HG03460 (cell line): ENCODE measurements around the gene FAM53A.
"Not testable (repeated sequence)": the region's sequence is repeated elsewhere in the genome, so short reads cannot be mapped to it uniquely, and the experiment has no call there.

Experiments used
- ATAC-seq: cut with Tn5 transposase; IDR thresholded peaks from one replicate; pipeline ENCODE4 v1.9.1; 2021; ENCODE audit not compliant: unreplicated experiment

The FAM53A gene

DNA sequence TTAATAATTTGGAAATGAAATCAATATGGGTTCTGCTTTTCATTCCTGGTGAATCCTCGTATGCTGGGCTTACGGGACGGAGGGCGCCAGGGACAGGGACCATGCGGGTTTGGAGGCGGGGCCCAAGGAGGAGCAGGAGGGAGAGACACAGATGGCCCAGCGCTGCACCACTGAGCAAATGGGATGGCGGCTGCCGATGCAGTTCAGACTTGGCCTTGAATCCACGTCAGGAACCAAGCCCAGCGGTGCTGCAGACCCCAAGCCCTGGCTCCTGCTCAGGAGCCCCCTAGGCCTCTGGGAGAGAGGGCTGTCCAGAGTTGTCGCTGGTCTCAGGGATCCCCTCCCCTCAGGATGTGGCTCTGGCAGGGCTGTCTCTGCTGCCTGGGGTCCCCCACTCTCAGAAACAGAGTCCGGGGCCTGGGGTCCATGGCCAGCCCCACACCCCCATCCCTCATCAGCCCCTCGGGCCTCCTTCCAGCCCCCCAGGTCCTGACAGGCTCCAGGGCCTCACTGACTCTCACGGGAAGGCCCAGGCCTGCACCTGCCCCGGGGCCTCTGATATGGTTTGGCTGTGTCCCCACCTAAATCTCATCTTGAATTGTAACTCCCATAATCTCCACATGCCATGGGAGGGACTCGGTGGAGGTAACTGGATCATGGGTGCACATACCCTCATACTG is 75.2 kb downstream of the FAM53A start:
- no peak for ATAC-seq

- no peak for ATAC-seq
Measured at GRCh38 chr4:1608196-1608820, 75.8 kb downstream of the FAM53A start.

DNA sequence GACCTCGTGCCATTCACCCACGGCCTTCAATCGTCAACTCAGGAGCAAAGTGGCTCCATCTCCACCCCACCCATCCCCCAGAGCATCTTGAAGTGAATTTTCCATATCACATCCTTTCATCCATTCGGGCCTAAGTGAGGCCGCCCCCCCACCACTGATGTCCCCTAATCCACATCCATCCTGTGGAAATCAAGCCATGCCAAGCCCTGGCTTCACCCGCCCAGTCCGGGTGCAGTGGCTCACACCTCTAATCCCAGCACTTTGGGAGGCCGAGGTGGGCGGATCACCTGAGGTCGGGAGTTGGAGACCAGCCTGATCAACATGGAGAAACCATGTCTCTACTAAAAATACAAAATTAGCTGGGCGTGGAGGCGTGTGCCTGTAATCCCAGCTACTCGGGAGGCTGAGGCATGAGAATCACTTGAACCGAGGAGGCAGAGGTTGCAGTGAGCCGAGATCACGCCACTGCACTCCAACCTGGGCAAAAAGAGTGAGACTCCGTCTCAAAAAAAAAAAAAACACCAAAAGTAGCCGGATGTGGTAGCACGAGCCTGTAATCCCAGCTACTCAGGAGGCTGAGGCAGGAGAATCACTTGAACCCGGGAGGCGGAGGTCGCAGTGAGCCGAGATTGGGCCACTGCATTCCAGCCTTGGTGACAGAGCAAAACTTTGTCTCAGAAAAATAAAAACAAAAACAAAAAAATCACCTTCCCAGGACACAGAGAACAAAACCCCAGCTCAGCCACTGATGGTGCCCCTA is 76.5 kb downstream of the FAM53A start:
- not testable (repeated sequence) for ATAC-seq

GRCh38 chr4:1604706-1605205 is 79.4 kb downstream of the FAM53A start:
- no peak for ATAC-seq

DNA sequence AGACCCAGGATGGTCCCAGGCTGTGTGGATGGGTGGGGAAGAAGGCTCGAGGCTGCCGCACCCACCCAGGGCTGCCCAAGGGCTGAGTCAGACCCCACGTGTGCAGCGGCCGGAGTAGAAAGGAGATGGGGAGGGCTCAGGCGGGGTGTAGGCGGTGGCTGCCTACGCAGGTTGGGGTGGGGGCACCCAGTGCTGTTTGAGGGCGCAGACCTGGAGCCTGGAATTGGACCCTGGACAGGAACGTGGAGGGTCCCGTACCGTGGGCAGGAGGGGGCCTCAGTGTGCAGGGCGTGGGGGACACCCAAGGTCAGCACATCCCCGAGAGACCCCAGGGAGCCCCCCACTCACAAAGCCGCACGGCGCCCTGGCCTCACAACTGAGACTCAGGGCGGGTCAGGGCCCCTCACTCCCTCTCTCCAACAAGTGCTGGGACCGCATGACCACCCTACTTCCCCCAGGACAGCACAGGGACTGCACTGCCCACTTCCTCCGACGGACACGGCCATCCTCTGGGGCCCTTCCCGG is 79.9 kb downstream of the FAM53A start:
- no peak for ATAC-seq

- ATAC-seq: no peak
Measured at GRCh38 chr4:1603413-1604135, 80.5 kb downstream of the FAM53A start.

DNA sequence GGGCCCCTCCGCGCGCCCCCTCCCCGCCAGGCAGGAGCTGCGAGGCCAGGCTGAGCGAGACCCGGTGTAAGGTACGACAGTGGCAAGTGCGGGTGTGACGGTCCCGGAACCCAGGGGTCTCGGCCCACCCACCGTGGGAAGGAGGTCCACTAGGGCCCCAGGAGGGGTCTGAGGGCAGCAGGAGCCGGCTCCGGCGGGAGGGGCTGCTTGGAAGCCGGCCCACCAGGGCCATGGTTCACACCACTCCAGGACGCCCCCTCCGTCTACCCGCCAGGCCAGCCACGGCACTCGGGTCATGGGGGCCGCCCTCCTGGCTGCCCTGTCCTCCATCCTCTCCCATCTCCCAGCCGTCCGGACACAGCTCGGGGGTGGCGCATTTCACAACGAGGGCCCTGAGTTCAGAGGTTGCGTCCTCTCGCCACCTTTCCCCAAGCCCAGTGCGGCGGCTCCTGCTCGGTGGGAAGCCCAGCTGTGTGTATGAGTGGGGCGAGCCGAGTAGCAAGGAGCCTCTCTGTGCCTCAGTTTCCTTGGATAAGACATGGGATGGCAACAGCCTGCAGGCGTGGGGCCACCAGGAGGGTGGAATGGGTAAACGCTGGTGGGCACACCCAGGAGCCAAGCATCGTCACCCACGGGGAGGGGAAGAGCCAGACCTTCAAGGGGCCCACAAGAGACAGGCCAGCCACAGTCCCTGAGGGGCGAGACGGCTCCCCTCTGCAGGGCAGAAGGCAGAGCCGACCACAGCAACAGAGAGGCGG is 81.3 kb downstream of the FAM53A start:
- no peak for ATAC-seq

DNA sequence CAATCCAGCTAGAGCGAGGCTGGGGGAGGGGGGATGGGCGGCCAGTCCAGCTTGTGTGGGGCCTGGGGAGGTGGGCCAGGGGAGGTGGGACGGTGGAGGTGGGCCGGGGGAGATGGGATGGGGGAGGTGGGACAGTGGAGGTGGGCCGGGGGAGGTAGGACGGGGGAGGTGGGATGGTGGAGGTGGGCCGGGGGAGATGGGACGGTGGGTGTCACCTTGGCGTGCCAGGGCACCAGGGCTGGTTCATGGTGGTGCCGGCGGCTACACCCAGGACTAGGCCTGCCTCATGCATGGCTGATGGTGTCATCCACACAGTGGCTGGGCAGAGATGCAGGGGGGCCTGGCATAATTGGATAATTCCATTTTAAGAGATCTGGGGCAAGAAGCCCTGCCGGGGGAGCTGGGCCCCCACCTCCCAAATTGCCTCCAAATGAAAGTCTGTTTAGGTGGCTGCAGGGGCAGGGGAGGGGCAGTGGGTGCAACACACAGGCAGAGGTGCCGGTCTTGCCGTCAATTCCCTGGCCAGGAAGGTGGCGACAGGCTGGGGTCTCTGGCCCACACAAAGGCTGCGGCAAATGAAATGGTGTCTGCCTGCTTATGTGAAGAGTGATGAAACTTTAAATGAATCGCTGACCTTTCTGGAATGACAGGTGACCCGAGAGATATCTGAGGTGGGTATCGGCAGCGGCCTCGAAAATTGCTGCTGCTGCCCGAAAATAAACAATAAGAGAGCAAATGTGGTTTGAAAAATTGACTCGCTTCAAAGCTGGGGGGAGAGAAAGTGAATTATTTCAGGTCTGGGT is 82.1 kb downstream of the FAM53A start:
- ATAC-seq: no peak

DNA sequence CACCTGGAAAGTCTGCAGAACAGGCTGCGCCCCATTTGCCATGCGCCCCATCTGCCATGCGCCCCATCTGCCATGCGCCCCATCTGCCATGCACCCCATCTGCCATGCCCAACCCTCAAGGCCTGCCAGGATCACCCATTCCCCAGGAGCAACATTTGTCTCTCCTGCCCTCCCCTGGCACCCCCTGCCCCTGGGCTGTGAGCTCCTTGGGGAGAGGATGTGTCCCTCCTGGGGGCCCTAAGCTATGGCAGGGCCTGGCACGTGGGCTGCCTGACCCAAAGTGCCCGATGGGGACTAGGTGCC is 82.6 kb downstream of the FAM53A start:
- ATAC-seq: no peak

- no peak for ATAC-seq
Measured at GRCh38 chr4:1600811-1601532, 83.1 kb downstream of the FAM53A start.

DNA sequence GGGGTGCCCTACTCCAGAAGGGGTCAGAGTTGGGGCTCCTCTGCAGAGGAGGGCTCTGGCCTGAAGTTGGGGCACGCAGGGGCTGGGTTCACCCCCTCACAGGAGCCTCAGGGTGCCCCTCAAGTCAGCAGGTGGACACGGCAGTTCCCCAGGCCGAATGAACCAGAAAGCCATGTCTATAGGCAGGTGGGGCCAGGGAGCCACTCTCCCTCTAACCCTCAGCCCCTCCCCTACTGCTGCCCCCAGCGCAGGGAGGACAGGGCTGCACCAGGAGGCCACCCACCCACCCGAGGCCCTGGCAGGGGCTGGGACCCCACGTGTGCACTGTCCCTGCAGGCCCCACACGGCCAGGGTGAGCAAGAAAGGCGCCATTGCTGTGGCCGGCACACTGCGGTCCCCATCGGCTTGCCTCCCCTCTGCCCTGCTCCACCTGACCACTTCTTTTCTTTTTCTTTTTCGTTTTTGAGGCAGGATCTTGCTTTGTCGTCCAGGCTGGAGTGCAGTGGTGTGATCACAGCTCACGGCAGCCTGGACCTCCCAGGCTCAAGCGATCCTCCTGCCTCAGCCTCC is 83.8 kb downstream of the FAM53A start:
- no peak for ATAC-seq

DNA sequence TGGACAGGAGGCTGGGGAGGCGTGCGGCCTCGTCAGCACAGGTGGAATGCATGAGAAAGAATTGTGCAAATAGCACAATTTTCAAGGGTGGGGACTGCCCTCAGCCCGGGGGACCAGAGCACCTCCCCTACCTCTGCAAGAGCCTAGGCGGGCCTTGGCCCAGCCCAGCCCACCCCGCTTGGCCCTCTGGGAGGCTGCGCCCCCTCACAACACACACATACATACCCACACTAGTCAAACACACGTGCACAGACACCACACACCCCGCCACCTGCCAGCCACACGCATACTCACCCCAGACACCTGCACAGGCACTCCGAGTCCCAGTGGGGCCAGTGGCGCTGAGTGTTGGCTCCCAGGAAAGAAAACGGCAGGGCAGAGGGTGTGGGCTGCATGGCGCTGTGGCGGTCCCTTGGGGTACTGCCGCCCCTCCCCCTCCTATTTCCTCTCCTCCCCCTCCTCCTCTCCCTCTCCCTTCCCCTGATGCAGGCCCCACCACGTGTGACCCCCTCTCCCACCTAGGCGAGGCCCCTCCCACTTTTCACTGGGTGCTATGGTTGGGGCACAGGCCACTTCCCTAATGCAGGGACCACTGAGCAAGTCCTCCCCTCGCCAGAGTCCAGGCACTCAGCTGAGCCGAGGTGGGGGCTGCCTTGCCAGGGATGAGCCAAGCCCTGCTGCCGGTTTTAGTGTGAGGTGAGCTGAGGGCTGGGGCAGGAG is 84.5 kb downstream of the FAM53A start:
- no peak for ATAC-seq

GRCh38 chr4:1599026-1599481 is 85.1 kb downstream of the FAM53A start:
- no peak for ATAC-seq

DNA sequence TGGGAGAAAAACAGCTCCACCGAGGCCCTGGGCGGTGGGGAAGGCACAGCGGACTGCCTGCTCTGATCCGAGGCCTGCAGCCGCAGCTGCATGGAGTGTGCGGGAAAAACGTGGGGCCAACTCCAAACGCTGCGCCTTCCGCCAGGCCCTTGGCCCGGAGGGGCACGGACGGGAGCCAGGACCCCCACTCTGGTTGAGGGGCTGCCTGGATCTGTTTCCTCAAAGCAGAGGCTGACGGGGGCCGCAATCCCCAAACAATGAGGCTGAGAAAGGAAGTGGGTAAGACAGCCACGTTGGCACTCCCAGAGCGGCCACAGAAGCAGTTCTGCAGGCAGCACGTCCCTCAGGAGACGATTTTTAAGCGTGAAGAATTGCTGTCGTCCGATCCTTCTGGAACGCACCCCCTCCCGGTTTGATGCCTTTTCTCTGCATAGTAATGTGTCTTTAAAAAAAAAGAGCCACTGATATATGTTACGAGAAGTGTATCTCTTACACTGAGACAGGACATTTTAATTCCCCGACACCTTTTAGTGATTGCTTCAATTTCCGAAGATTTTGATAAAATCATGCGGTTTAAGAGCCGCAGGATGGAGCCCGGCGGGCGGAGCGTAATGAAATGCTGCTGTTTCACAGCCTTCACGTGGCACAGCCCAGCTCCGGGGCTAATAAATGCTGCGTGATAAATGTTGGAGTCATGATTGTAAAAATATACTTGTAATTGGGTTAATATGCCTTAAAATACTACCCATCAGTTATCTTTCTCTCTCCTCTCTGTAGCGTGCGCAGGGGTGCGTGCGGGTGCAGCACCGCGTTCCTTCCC is 85.7 kb downstream of the FAM53A start:
- no peak for ATAC-seq

GRCh38 chr4:1597021-1597931 is 86.8 kb downstream of the FAM53A start:
- no peak for ATAC-seq

- ATAC-seq: no peak
Measured at GRCh38 chr4:1596393-1596792, 87.7 kb downstream of the FAM53A start.
